HAP-1 (cell line): ENCODE data around the gene GBGT1.
"Not testable (repeated sequence)": the region's sequence is repeated elsewhere in the genome, so short reads cannot be mapped to it uniquely, and the experiment has no call there.

Experiments used
- DNase-seq, 2 experiments: peaks; one replicate each; pipeline ENCODE4 v3.0.0-alpha.2; 2016 to 2020; ENCODE audit warnings: low spot score in 2 of 2
- H3K27me3 ChIP-seq: fragments of 250-450 bp; sonication (Bioruptor Pico); 2 replicates; pipeline ENCODE4 v1.5.1; 2020; ENCODE audit warnings: low read depth, mild to moderate bottlenecking, moderate library complexity
- H3K36me3 ChIP-seq: fragments of 250-450 bp; sonication (Bioruptor Pico); replicated peaks from 2 replicates; pipeline ENCODE4 v1.5.1; 2020; ENCODE audit warnings: mild to moderate bottlenecking
- H3K4me1 ChIP-seq: fragments of 250-450 bp; sonication (Bioruptor Pico); 2 replicates; pipeline ENCODE4 v1.5.1; 2020; ENCODE audit warnings: mild to moderate bottlenecking
- H3K4me3 ChIP-seq: fragments of 250-450 bp; sonication (Bioruptor Pico); 2 replicates; pipeline ENCODE4 v1.5.1; 2020; ENCODE audit warnings: mild to moderate bottlenecking, moderate library complexity
- H3K9me3 ChIP-seq: fragments of 250-450 bp; sonication (Bioruptor Pico); 2 replicates; pipeline ENCODE4 v1.5.1; 2020; ENCODE audit warnings: mild to moderate bottlenecking, moderate library complexity
- in situ Hi-C: fragments of 300-500 bp; cut with MboI; formaldehyde crosslinking; loops from 3 replicates; pipeline ENCODE4 v1.14.3; 2020; ENCODE audit warnings: low sequenced_read_pairs, inconsistent platforms, mixed read lengths

The GBGT1 gene

DNA sequence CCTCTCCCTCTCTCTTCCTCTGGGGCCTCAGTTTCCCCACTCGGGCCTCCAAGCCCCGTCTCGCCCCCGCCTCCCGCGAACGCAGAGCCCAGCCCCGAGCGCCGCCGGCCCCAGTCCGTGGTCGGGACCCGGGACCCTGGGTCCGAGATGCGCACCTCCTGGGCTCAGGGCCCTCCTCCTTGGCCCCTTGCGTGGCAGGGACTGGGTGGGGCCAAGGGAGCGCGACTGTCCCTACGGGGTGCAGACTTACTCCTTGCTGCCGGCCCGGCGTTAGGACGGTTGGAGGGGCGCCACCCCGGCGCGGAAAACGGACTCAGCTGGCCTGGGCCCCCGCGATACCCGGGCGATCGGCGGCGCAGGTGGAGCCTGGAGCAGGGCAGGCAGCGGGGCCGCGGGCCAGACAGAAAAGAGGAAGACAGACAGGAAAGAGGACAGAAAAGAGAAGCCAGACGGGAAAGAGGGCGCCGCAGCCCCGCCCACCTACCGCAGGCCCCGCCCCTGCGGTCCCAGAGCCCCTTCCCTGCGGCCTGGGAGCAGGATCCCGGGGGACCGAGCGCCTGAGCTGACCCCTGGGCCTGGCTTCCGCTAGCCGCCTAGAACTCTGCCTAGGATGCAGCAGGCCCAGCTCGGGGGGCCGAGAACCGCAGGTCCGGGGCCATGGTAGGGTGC lies at the start of gene GBGT1:
TSS of gene GBGT1 (minus strand) at position 411 of the 669 bp plus-strand sequence. CDS start 1,502 bp downstream, outside the sequence.
- Histone ChIP-seq H3K4me1 (peaks cover 3% of the 10 kb centered on the region), H3K4me3 (peak within 1 kb of the TSS; percentile 75), H3K36me3 (peaks cover 21% of the 10 kb centered on the region), H3K9me3 (no peaks in the 10 kb centered on the region), H3K27me3 (no peaks in the 10 kb centered on the region)
- DNase-seq = peak; percentile 68 to 88
- in situ Hi-C loops = no loop called here

DNA sequence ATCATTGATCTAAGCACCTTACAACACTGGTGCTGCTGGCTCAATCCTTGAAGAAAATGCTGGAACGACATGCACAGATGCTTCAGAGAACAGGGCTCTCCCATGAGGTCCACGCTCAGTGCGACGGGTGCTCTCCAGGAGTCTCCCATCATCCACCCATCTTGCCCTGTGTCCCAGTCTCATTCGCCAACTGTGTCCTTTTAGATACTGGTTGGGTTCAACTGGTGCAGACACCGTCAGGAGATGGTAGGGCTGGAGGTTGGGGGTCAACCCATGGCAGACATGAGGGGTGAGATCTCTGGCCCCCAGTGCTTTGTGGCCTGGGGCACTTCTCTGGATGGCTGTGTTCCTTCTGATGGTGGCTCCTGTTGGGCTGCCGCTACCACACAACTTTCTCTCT lies 46.9 kb upstream of the GBGT1 start:
- Histone ChIP-seq H3K4me1 (no peaks in the 10 kb centered on the region), H3K4me3 (no peak overlapping the region), H3K36me3 (no peaks in the 10 kb centered on the region), H3K27me3 (peaks cover 20% of the 10 kb centered on the region), H3K9me3 (peaks cover 2% of the 10 kb centered on the region; the same call in 1 of the 2 replicates)
- in situ Hi-C loops = no loop called here
- no peak for DNase-seq

DNA sequence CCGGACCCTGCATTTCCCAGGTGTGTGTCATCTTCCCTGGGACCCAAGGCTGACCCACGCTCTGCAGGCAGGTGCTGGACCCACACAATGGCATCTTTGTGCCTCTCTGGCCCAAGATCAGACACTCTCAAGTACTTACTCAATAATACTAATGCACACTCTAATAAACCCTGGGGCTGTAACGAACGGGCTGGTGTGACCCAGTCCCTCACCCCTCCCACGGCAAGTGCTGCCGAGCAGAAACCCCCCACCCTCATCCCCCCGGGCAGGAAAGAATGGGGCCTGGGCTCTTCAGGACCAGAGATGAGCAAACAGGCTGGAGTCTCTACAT lies 46.5 kb upstream of the GBGT1 start:
- H3K9me3 ChIP-seq = peaks cover 2% of the 10 kb centered on the region; the same call in 1 of the 2 replicates
- H3K4me3 ChIP-seq = no peak overlapping the region
- no peak for DNase-seq
- in situ Hi-C loops = no loop called here
- peaks cover 20% of the 10 kb centered on the region for H3K27me3 ChIP-seq
- H3K4me1 ChIP-seq = no peaks in the 10 kb centered on the region
- H3K36me3 ChIP-seq = no peaks in the 10 kb centered on the region

DNA sequence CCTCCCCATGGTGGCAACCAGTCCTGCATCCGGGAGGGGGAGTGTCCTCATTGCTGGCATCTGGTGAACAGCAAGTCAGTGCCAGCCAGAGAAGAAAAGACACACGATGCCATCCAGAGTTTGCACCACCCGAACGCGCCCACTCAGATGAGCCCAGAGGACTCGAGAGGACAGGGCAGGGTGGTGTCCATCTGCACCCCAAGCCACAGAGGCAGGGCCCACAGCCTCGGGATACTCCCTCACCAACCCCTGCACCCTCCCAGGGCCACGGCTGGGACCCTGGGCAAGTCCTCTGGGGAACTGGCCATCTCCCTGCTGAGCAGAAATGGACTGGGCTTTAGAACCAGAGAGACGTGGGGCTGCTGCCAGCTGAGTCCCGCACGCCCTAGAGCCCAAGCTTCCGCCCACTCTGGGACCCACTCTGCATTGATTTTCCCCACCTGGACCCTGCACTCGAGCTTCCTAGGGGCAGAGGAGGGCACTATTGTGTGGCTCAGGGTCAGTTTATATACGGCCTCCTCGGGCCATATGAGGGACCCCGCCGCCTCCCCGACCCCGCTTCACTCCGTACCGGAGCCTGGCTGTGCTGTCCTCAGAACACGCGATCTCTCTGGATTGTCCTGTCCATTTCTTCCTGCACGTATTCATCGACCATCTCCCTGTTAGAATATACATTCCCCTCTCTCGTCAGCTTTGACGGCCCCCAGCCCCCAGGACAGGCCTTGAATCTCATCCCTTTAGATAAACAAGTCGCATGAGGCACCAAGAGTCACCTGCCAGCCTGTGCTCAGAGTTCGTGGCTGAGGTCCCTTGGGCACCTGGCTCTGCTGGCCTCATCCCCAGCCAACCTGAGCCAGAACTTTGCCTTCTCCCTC lies 45.9 kb upstream of the GBGT1 start:
- H3K4me1 ChIP-seq, H3K9me3 ChIP-seq, H3K36me3 ChIP-seq, in situ Hi-C loops, H3K4me3 ChIP-seq, DNase-seq: not testable (repeated sequence)
- H3K27me3 ChIP-seq = peaks cover 20% of the 10 kb centered on the region

DNA sequence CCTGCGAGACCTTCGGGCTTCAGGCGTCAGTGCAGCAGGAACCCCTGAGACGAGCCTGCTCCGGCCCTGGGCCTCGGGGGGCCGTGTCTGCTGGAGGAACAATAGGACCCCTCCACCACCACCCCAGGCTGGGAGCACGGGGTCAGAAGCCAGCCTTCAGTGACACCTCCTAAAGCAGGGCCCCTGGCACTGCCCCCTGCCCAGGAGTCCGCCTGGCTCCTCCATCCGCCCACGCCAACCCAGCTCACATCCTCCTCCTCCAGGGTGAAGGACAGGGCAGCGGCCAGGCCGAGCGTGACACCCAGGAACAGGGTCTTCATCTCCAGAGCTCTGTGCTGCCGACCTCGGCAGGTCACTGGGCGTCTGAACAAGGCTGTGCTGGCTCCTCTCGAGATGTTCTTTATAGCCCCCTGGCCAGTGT lies 45.2 kb upstream of the GBGT1 start, which contains the start of gene OBP2B:
TSS of gene OBP2B (minus strand) at position 371 of the 421 bp plus-strand sequence. CDS start at position 320, 51 bp downstream.
- in situ Hi-C loops, DNase-seq, H3K9me3 ChIP-seq, H3K4me3 ChIP-seq, H3K36me3 ChIP-seq, H3K4me1 ChIP-seq: not testable (repeated sequence)
- H3K27me3 ChIP-seq = peaks cover 21% of the 10 kb centered on the region

DNA sequence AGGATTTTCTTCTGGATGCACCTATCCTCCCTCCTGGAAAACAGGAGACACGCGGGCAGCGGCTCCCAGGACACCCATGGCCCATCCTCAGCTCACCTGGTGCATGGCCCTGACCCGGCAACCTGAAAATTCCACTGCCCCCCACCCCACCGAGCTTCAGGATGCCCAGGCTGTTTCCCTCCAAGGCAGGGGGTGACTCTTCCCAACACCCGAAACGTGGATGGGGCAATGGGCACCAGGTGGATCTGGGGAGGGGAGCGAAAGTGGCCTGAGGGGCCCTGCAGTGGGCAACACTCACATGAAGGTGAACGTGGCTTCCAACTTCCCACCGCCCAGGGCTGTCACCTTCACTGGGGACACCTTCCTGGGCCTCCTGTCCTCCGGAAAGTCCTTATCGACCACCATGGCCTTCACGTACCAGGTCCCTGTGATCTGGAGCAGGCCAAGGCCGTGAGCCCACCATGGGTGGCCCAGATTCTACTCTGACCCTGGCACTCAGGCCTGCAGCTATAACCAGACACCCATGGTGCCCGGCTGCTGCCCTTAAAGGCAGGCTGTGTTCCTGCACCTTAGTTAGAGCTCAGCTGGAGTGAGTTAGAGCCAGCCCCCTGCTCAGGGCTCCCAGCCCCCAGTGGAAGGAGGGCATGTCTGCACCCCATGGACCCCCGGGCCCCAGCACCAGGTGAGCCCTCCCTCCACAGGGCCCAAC lies 44.6 kb upstream of the GBGT1 start:
- in situ Hi-C loops, DNase-seq: not testable (repeated sequence)
- peaks cover 21% of the 10 kb centered on the region for H3K27me3 ChIP-seq

DNA sequence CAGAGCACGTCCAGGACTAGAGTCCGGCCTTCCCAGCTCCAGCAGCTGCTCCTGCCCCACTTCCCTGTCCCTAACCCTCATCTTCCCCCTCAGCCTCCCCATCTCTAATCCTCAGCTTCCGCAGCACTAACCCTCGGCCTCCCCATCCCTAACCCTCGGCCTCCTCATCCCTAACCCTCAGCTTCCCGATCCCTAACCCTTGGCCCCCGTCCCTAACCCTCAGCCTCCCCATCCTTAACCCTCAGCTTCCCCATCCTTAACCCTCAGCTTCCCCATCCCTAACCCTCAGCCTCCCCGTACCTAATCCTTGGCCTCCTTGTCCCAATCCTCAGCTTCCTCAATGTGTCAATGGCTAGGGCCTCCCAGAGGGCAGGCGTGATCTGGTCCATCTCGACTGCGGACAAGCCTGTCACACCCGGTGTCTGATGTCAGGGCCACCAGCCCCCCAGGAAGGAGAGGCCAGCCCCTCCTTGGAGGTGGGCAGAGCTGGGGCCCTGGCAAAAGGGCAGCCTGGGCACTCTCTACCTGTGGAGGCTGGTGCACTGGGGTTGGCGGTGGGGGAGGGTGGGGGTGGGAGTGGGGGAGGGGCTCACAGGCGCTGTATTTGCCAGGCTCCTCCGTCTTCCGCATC lies 43.9 kb upstream of the GBGT1 start:
- no peaks in the 10 kb centered on the region for H3K9me3 ChIP-seq
- no peaks in the 10 kb centered on the region for H3K4me1 ChIP-seq
- no peaks in the 10 kb centered on the region for H3K36me3 ChIP-seq
- no peak overlapping the region for H3K4me3 ChIP-seq
- in situ Hi-C loops = no loop called here
- H3K27me3 ChIP-seq = peaks cover 26% of the 10 kb centered on the region
- DNase-seq = no peak

More for the DNA sequence above, 44.6 kb upstream of the GBGT1 start:
- H3K9me3 ChIP-seq, H3K36me3 ChIP-seq, H3K4me3 ChIP-seq, H3K4me1 ChIP-seq: not testable (repeated sequence)

DNA sequence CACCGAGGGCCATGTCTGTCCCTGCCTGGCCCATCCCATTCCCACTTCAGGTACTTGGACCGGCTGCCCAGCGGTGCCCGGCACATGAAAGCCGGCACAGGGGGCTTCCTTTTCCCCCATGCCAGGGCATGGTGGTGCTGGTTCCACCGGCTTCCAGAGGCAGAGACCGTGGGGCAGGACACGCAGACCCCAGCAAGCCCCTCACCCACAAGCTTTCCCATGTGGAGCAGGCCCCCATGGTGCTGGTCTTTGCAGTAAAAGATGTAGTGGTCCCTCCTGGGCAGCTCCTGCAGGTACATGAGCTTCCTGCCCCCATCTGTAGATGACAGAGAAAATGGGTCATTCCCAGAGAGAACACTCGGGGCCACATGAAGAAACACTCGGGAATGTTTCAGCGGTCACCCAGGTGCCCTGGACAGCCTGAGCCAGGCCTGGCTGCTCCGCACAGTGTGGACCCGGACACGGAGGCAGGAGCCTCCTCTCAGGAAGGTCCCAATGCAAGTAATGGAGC lies 43.4 kb upstream of the GBGT1 start:
- no peak overlapping the region for H3K4me3 ChIP-seq
- no peak for DNase-seq
- in situ Hi-C loops = no loop called here
- no peaks in the 10 kb centered on the region for H3K4me1 ChIP-seq
- H3K36me3 ChIP-seq = no peaks in the 10 kb centered on the region
- peaks cover 26% of the 10 kb centered on the region for H3K27me3 ChIP-seq
- no peaks in the 10 kb centered on the region for H3K9me3 ChIP-seq

DNA sequence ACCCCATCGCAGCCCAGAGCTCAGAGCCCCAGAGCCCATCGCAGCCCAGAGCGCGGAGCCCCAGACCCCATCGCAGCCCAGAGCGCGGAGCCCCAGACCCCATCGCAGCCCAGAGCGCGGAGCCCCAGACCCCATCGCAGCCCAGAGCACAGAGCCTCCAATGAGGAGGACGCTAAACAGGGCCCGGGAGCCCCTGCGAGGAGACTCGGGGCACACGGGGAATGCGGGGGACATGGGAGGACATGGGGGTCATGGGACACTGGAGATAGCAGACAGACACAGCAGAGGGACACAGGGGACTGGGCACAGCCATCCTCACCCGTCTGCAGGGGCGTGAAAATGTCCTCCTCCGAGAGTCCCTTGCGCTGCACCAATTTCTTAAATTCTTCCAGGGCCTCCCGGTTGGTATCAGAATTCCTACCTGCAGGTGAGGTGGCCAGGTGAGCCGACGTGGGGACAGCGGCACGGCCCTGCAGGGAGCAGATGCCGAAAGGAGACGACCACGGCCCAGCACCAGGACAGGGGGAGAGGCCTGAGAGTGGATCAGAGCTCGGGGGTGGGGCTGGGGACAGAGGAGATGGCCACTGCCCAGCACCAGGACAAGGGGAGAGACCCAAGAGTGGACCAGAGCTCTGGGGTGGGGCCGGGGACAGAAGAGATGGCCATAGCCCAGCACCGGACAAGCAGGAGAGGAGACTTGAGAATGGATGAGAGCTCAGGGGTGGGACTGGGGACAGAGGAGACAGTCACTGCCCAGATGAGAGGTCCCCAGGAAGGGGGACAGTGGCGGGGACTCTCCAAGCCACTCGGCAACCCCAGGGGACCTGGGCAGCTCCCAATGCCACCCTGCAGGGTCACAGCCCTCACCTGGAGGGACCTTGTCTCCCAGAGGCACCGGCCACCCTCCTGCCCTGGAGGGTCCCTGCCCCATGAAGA lies 42.5 kb upstream of the GBGT1 start:
- in situ Hi-C loops = no loop called here

DNA sequence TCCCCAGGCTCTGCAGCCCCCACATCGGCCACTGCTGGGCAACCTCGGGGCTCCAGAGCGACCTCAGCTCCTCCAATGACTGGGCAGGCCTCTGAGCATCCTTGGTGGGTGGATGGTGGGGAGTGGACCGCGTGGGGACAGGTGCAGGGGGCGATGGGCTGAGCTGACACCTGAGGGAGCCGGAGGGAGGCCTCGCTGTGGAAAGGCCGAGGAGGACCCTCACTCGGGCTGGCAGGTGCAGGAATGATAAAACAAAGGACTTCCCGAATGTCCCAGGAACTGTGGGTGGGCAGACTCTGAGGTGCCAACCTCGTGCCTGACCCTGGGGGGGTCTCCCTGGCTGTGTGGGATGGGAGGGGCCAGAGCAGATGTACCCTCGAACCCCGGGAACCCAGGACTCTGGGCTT lies 41.8 kb upstream of the GBGT1 start:
- in situ Hi-C loops, DNase-seq, H3K9me3 ChIP-seq, H3K4me3 ChIP-seq, H3K4me1 ChIP-seq, H3K36me3 ChIP-seq: not testable (repeated sequence)
- H3K27me3 ChIP-seq = peaks cover 24% of the 10 kb centered on the region

More for the DNA sequence above, 42.5 kb upstream of the GBGT1 start:
- Histone ChIP-seq H3K9me3 (no peaks in the 10 kb centered on the region), H3K4me1 (no peaks in the 10 kb centered on the region), H3K36me3 (no peaks in the 10 kb centered on the region), H3K4me3 (no peak overlapping the region), H3K27me3 (peaks cover 26% of the 10 kb centered on the region)
- DNase-seq = no peak

DNA sequence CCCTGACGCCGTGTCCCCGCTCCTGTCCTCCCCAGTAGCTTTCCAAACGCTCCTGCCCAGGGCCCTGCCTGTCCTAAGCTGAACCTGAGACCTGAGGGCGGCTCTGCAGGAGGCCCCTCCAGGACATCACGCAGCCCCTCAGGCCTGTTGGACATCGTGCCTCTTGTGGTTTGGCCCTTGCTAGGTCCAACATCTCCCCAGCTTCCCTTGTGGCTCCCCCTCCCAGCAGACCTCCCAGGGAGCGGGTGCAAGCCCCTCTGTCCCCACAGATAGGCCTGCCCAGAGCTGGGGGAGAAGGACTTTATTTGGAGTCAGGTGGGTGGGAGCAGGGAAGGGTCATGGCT lies 41.3 kb upstream of the GBGT1 start:
- DNase-seq = no peak
- Histone ChIP-seq H3K4me1 (no peaks in the 10 kb centered on the region), H3K4me3 (no peak overlapping the region), H3K36me3 (no peaks in the 10 kb centered on the region), H3K9me3 (no peaks in the 10 kb centered on the region), H3K27me3 (peaks cover 24% of the 10 kb centered on the region)
- in situ Hi-C loops = no loop called here

DNA sequence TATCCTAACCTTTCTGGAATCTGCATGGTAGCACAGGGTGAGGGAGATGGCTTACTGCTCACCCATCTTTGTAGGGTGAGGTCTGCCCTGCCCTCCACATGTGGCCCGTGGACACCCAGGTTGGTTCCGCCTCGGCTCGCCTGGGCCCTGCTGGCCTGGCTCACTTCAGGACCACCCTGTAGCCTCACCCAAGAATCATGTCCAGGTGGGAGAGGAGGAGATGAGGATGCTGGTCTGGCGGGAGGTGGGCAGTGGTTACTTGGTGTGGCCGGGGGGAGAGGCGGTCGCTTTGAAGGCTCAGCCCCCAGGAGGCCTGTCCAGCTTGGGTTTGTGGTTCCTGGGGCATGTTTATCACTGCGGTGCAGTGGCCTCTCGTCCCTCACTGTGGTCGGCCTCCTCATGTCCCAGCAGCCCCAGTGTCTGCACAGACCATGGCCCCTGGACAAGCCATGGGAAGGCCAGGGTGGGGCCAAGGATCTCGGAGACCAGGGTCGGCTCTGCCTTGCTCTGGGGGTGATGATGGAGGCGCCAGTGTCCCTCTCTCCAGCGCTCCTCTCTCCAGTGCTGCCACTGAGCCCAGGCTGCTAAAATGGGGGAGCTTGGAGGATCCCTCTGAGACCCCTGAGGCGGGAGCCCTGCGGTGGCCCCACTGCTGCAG lies 40.8 kb upstream of the GBGT1 start:
- Histone ChIP-seq H3K27me3 (peaks cover 24% of the 10 kb centered on the region), H3K9me3 (no peaks in the 10 kb centered on the region), H3K4me3 (no peak overlapping the region), H3K4me1 (no peaks in the 10 kb centered on the region), H3K36me3 (no peaks in the 10 kb centered on the region)
- no peak for DNase-seq
- in situ Hi-C loops = no loop called here
